ENCODE results near the gene NEK5.
"Not testable (repeated sequence)": the region's sequence is repeated elsewhere in the genome, so short reads cannot be mapped to it uniquely, and the experiment has no call there.

Gene NEK5

GRCh38 chr13:52136763-52137162, 7.9 kb upstream of the NEK5 start:
- no peak for DNase-seq (ENCODE audit: low spot score)

- DNase-seq (ENCODE audit: low spot score), result no peak
These were observed 1.8 kb upstream of the NEK5 start for GRCh38 chr13:52130641-52131040.

- DNase-seq (ENCODE audit: low spot score), result peak; percentile 65
These were observed 830 bp downstream of the NEK5 start for GRCh38 chr13:52127783-52128702.

GRCh38 chr13:52127378-52127777, 1.5 kb downstream of the NEK5 start:
- no peak for DNase-seq (ENCODE audit: low spot score)

GRCh38 chr13:52125547-52125946, 3.3 kb downstream of the NEK5 start:
- no peak for DNase-seq (ENCODE audit: low spot score)

GRCh38 chr13:52118595-52118994, 10.3 kb downstream of the NEK5 start:
- no peak for DNase-seq (ENCODE audit: low spot score)

- DNase-seq (ENCODE audit: low spot score), result no peak
These were observed 10.8 kb downstream of the NEK5 start for GRCh38 chr13:52118095-52118494.

- no peak for DNase-seq (ENCODE audit: low spot score)
These were observed 16.3 kb downstream of the NEK5 start for GRCh38 chr13:52112591-52112990.

GRCh38 chr13:52109116-52109670, 19.7 kb downstream of the NEK5 start:
- DNase-seq (ENCODE audit: low spot score), result no peak

GRCh38 chr13:52105841-52106240, 23.0 kb downstream of the NEK5 start:
- DNase-seq (ENCODE audit: low spot score), result no peak

- DNase-seq (ENCODE audit: low spot score), result no peak
These were observed 24.2 kb downstream of the NEK5 start for GRCh38 chr13:52104624-52105023.

- DNase-seq (ENCODE audit: low spot score), result no peak
These were observed 25.5 kb downstream of the NEK5 start for GRCh38 chr13:52103386-52103785.

GRCh38 chr13:52102423-52102822, 26.4 kb downstream of the NEK5 start:
- not testable (repeated sequence) for DNase-seq (ENCODE audit: low spot score)

- no peak for DNase-seq (ENCODE audit: low spot score)
These were observed 31.7 kb downstream of the NEK5 start for GRCh38 chr13:52097197-52097596.

GRCh38 chr13:52096748-52097147, 32.1 kb downstream of the NEK5 start:
- no peak for DNase-seq (ENCODE audit: low spot score)

- DNase-seq (ENCODE audit: low spot score), result no peak
These were observed 32.8 kb downstream of the NEK5 start for GRCh38 chr13:52096062-52096461.

- no peak for DNase-seq (ENCODE audit: low spot score)
These were observed 36.8 kb downstream of the NEK5 start for GRCh38 chr13:52092087-52092486.

GRCh38 chr13:52091473-52091872, 37.4 kb downstream of the NEK5 start:
- no peak for DNase-seq (ENCODE audit: low spot score)

- DNase-seq (ENCODE audit: low spot score), result no peak
These were observed 43.5 kb downstream of the NEK5 start for GRCh38 chr13:52085421-52085820.

GRCh38 chr13:52084981-52085380, 43.9 kb downstream of the NEK5 start:
- DNase-seq (ENCODE audit: low spot score), result not testable (repeated sequence)

- no peak for DNase-seq (ENCODE audit: low spot score)
These were observed 46.3 kb downstream of the NEK5 start for GRCh38 chr13:52082601-52083000.

GRCh38 chr13:52079891-52080290, 49.0 kb downstream of the NEK5 start:
- DNase-seq (ENCODE audit: low spot score), result not testable (repeated sequence)

GRCh38 chr13:52070929-52071523, 57.8 kb downstream of the NEK5 start:
- DNase-seq (ENCODE audit: low spot score), result no peak
